HepG2 (cell line): ENCODE measurements around the gene B3GAT3. TPM values are rescaled to one million over a fixed set of nuclear protein-coding genes. Genes with fewer than 3 reads are reported as not detected.

Experiments
- FOXK2 ChIP-seq: fragments of 450-650 bp; IDR thresholded peaks from 2 replicates; pipeline ENCODE4 v1.6.1; 2016
- GATAD2A ChIP-seq: IDR thresholded peaks from 2 replicates; pipeline ENCODE4 v1.6.1; 2016
- POLR2AphosphoS5 ChIP-seq: IDR thresholded peaks from 2 replicates; pipeline ENCODE4 v1.6.1; 2012; ENCODE audit warnings: low read depth, low read length
- RORA ChIP-seq: sonication (generic); formaldehyde crosslinking; IDR thresholded peaks from 2 replicates; pipeline ENCODE4 v1.5.0; 2020; ENCODE audit warnings: mild to moderate bottlenecking, missing genetic modification reagents, moderate library complexity
- TFE3 ChIP-seq: IDR thresholded peaks from 2 replicates; pipeline ENCODE4 v1.6.1; 2016
- TP53 ChIP-seq: sonication (generic); formaldehyde crosslinking; conservative IDR thresholded peaks from 2 replicates; pipeline ENCODE4 v1.4.0; 2020; ENCODE audit warnings: missing genetic modification reagents
- ZBTB40 ChIP-seq, 2 experiments: fragments of 450-650 bp in 1 of 2; sonication (generic) in 1 of 2; formaldehyde crosslinking in 1 of 2; IDR thresholded peaks; 2 replicates each; pipeline versions ENCODE4 v1.6.1 to v1.8.0; 2016 to 2022; ENCODE audit warnings: antibody characterized with exemption in 1 of 2, mild to moderate bottlenecking in 1 of 2, missing genetic modification reagents in 1 of 2
- ZKSCAN5 ChIP-seq: sonication (generic); formaldehyde crosslinking; IDR thresholded peaks from 2 replicates; pipeline ENCODE4 v1.5.1; 2020; ENCODE audit warnings: mild to moderate bottlenecking, missing genetic modification reagents
- ZNF121 ChIP-seq: sonication (generic); formaldehyde crosslinking; IDR thresholded peaks from 2 replicates; pipeline ENCODE4 v1.5.0; 2020; ENCODE audit warnings: mild to moderate bottlenecking, missing genetic modification reagents
- ZNF331 ChIP-seq: sonication (generic); formaldehyde crosslinking; IDR thresholded peaks from 2 replicates; pipeline ENCODE4 v1.4.0; 2020; ENCODE audit warnings: missing genetic modification reagents
- ZNF335 ChIP-seq: sonication (generic); formaldehyde crosslinking; IDR thresholded peaks from 2 replicates; pipeline ENCODE4 v1.4.0; 2020; ENCODE audit warnings: missing genetic modification reagents
- ZNF512 ChIP-seq: sonication (generic); formaldehyde crosslinking; IDR thresholded peaks from 2 replicates; pipeline ENCODE4 v1.4.0; 2020; ENCODE audit warnings: mild to moderate bottlenecking, missing genetic modification reagents
- ZNF562 ChIP-seq: sonication (generic); formaldehyde crosslinking; IDR thresholded peaks from 2 replicates; pipeline ENCODE4 v1.8.0; 2022; ENCODE audit warnings: missing genetic modification reagents, borderline replicate concordance
- ZNF567 ChIP-seq: sonication (generic); formaldehyde crosslinking; IDR thresholded peaks from 2 replicates; pipeline ENCODE4 v1.8.1; 2023; ENCODE audit warnings: mild to moderate bottlenecking, missing genetic modification reagents, borderline replicate concordance
- polyA plus RNA-seq, 8 experiments: library from polyadenylated mRNA; depleted of rRNA in 3 of 8; stranded (reverse) in 7 of 8; unstranded in 1 of 8; fragments of >200 nt; fragmentation: Illumina TruSeq in 4 of 8; extraction: Trizol in 4 of 8; gene quantifications; 2 replicates each; pipeline versions ENCODE4 v1.2.1 to v1.2.3, GENCODE V29; 2011 to 2016; ENCODE audit warnings: low read depth in 4 of 8, missing spikeins in 1 of 8, mixed read lengths in 1 of 8; ENCODE audit not compliant: insufficient read depth in 1 of 8
- total RNA-seq, 5 experiments: library from RNA; depleted of rRNA; stranded (reverse); fragments of >200 nt; fragmentation: Illumina TruSeq; extraction: Trizol; gene quantifications; 2 replicates each; pipeline ENCODE4 v1.2.3, GENCODE V29; 2016; ENCODE audit warnings: low read depth in 1 of 5

B3GAT3 gene
- total and polyA plus RNA-seq, 2 of the 13 experiments (the other 11 are each of a cell fraction or from before 2014, with no cell fraction given) = 21.3 to 26.1 TPM

GRCh38 chr11:62573592-62574362, 48.0 kb downstream of the B3GAT3 start, which contains the start of gene EEF1G (continued):
- TF ChIP-seq ZBTB40 (IDR thresholded peaks at IDR 0.05) (no peak), ZBTB40 (CRISPR knock-in tag; IDR thresholded peaks at IDR 0.05) (no peak), FOXK2 (peak; percentile 62; the same call in 1 of the 2 replicates), ZNF512 (CRISPR knock-in tag) (no peak), ZNF331 (CRISPR knock-in tag) (peak; percentile 16; the same call in 1 of the 2 replicates), RORA (CRISPR knock-in tag) (no peak), ZNF121 (CRISPR knock-in tag) (no peak), ZNF567 (CRISPR knock-in tag) (no peak), TP53 (no peak), GATAD2A (no peak), ZNF335 (CRISPR knock-in tag) (peak; percentile 43; the same call in 1 of the 2 replicates), ZKSCAN5 (CRISPR knock-in tag) (no peak; the same call in 1 of the 2 replicates), ZNF562 (CRISPR knock-in tag) (no peak), POLR2AphosphoS5 (peak; percentile 97), TFE3 (no peak)
